ENCODE measurements around the gene ADCY4.
"Not testable (repeated sequence)": the region's sequence is repeated elsewhere in the genome, so short reads cannot be mapped to it uniquely, and the experiment has no call there.

The ADCY4 gene

GRCh38 chr14:24338843-24339242, 4.0 kb upstream of the ADCY4 start:
- no peak for DNase-seq (ENCODE audit: low spot score)

GRCh38 chr14:24337824-24338175, 2.9 kb upstream of the ADCY4 start:
- no peak for DNase-seq (ENCODE audit: low spot score)

GRCh38 chr14:24337144-24337823, 2.4 kb upstream of the ADCY4 start:
- no peak for DNase-seq (ENCODE audit: low spot score)

GRCh38 chr14:24335461-24336171, 745 bp upstream of the ADCY4 start:
- no peak for DNase-seq (ENCODE audit: low spot score)

- peak; percentile 92 for DNase-seq (ENCODE audit: low spot score)
These were observed 2.4 kb downstream of the ADCY4 start for GRCh38 chr14:24332268-24332993.

- no peak for DNase-seq (ENCODE audit: low spot score)
These were observed 3.1 kb downstream of the ADCY4 start for GRCh38 chr14:24331731-24332267.

- no peak for DNase-seq (ENCODE audit: low spot score)
These were observed 3.7 kb downstream of the ADCY4 start for GRCh38 chr14:24330973-24331674.

GRCh38 chr14:24329736-24330135, 5.1 kb downstream of the ADCY4 start:
- peak; percentile 61 for DNase-seq (ENCODE audit: low spot score)

GRCh38 chr14:24329073-24329663, 5.7 kb downstream of the ADCY4 start:
- DNase-seq (ENCODE audit: low spot score): no peak

GRCh38 chr14:24327914-24328313, 7.0 kb downstream of the ADCY4 start:
- not testable (repeated sequence) for DNase-seq (ENCODE audit: low spot score)

GRCh38 chr14:24327303-24327702, 7.6 kb downstream of the ADCY4 start:
- DNase-seq (ENCODE audit: low spot score): no peak

- no peak for DNase-seq (ENCODE audit: low spot score)
These were observed 8.9 kb downstream of the ADCY4 start for GRCh38 chr14:24325963-24326362.

- no peak for DNase-seq (ENCODE audit: low spot score)
These were observed 9.8 kb downstream of the ADCY4 start for GRCh38 chr14:24325041-24325530.

- no peak for DNase-seq (ENCODE audit: low spot score)
These were observed 10.8 kb downstream of the ADCY4 start for GRCh38 chr14:24324024-24324423.

- no peak for DNase-seq (ENCODE audit: low spot score)
These were observed 11.5 kb downstream of the ADCY4 start for GRCh38 chr14:24323341-24323740.

GRCh38 chr14:24322672-24323071, 12.2 kb downstream of the ADCY4 start:
- no peak for DNase-seq (ENCODE audit: low spot score)

GRCh38 chr14:24321212-24321975, 13.5 kb downstream of the ADCY4 start:
- no peak for DNase-seq (ENCODE audit: low spot score)

- no peak for DNase-seq (ENCODE audit: low spot score)
These were observed 17.5 kb downstream of the ADCY4 start for GRCh38 chr14:24317141-24317928.

GRCh38 chr14:24316597-24316950, 18.3 kb downstream of the ADCY4 start:
- DNase-seq (ENCODE audit: low spot score): no peak
